Vagina (tissue), 2 donors: ENCODE results near the gene TMEM255B. TPM values are rescaled to one million over a fixed set of nuclear protein-coding genes. Genes with fewer than 3 reads are reported as not detected.

Experiments used
- DNase-seq, 2 donors: peaks; one replicate each; pipeline ENCODE4 v3.0.0-alpha.2; 2017; ENCODE audit errors: extremely low spot score in 2 of 2
- H3K27ac ChIP-seq: fragments of 200-600 bp; sonication (generic); one replicate; pipeline ENCODE4 v1.5.1; 2019
- H3K27me3 ChIP-seq: fragments of 200-600 bp; sonication (generic); one replicate; pipeline ENCODE4 v1.5.1; 2019
- H3K36me3 ChIP-seq, 2 donors: fragments of 200-600 bp; sonication (generic); one replicate each; pipeline ENCODE4 v1.5.1; 2017 to 2019
- H3K4me1 ChIP-seq: fragments of 200-600 bp; sonication (generic); one replicate; pipeline ENCODE4 v1.5.1; 2019
- H3K4me3 ChIP-seq, 2 donors: fragments of 200-600 bp; sonication (generic); 1 replicate in 1 of 2; 2 replicates in 1 of 2; pipeline ENCODE4 v1.5.1; 2016 to 2019
- H3K9me3 ChIP-seq: fragments of 200-600 bp; sonication (generic); one replicate; pipeline ENCODE4 v1.5.1; 2019
- CTCF ChIP-seq, 3 experiments: fragments of 450-650 bp in 2 of 3; fragments of 200-600 bp in 1 of 3; sonication (generic) in 1 of 3; IDR thresholded peaks; one replicate each; pipeline ENCODE4 v1.5.1; 2017 to 2019; ENCODE audit warnings: antibody characterized with exemption in 3 of 3, mild to moderate bottlenecking in 2 of 3, moderate library complexity in 2 of 3
- POLR2A ChIP-seq, 2 donors: fragments of 450-650 bp; IDR thresholded peaks; one replicate each; pipeline ENCODE4 v1.6.1; 2017; ENCODE audit warnings: antibody characterized with exemption in 2 of 2, mild to moderate bottlenecking in 2 of 2, moderate library complexity in 2 of 2
- POLR2AphosphoS5 ChIP-seq, 2 donors: sonication (generic); formaldehyde crosslinking; IDR thresholded peaks; one replicate each; pipeline ENCODE4 v1.9.0; 2017; ENCODE audit warnings: antibody characterized with exemption in 2 of 2, mild to moderate bottlenecking in 2 of 2, low read depth in 1 of 2; ENCODE audit not compliant: insufficient read depth in 1 of 2
- intact Hi-C: fragments of 100-400 bp; cut with DNase I; formaldehyde crosslinking; loops from one replicate; pipeline ENCODE4 v1.15.1; 2023
- total RNA-seq: library from RNA; depleted of rRNA; stranded (reverse); fragments of >200 nt; gene quantifications from one replicate; pipeline ENCODE4 v1.2.3, GENCODE V29; 2016

The TMEM255B gene
- total RNA-seq, 1 donor from 2014 or later: 6.4 TPM

DNA sequence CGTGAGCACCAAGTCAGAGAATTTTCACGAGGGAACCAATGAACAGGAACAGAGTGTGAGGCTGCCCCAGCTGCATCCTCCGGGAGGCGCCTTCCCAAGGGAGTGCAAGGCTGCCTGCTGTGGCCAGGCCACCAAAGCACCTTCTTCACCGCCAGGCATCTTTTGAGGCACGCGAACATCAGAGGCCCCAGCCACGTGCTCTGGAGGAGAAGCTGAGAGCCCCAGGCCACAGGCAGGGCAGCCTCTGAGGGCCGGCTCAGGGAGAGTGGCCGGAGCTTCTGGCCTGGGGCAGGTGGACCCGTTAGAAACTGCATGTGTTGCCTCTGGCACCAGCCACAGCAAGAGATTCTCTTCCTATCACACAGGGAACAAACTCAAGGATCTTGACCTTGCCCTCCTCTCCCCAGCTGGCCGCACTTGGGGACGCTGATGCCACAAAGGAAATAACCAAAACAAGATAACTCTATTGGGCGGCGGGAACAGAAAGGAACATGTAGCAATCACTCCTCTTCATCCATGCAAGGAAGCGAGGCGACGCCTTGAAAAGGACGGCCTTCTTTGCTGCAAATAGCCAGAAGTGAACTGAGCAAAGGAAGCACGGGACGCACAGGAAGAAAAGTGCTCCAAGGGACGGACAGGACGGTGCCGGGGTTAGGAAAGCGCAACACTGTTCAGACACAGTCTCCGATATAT lies 85.0 kb downstream of the TMEM255B start:
- Histone ChIP-seq H3K27ac (peak overlapping the region; percentile 1), H3K4me1 (peaks cover 78% of the 10 kb centered on the region), H3K9me3 (no peaks in the 10 kb centered on the region), H3K36me3 (peaks cover 0 to 29% of the 10 kb centered on the region in 2 donors), H3K27me3 (no peaks in the 10 kb centered on the region), H3K4me3 (no peak overlapping the region)
- intact Hi-C loops: no loop called here
- TF ChIP-seq POLR2A (IDR thresholded peaks at IDR 0.05) (no peak), POLR2AphosphoS5 (IDR thresholded peaks at IDR 0.05; ENCODE audit: insufficient read depth in 1 of 2, low read depth in 1 of 2) (no peak), CTCF (IDR thresholded peaks at IDR 0.05) (no peak)
- no peak for DNase-seq

DNA sequence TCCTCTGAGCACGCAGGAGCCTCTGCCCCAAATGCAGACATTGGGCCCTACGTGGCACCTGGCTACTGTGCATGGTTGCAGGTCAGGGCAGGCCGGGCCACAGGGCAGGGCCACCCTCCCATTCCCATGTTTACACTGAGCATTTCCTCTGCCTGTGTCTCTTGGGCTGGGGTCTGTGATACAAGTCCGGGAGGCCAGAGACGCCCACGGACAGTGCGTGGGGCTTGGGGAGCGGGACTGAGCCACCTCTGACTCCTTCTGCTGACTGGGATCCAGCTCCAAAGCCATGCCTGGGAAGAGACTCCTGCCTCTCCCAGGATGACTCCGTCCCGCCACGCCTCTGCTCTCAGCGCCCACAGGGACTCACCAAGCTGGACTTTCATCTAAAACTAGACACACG lies 86.0 kb downstream of the TMEM255B start:
- intact Hi-C loops: no loop called here
- Histone ChIP-seq H3K36me3 (peaks cover 0 to 29% of the 10 kb centered on the region in 2 donors), H3K4me1 (peaks cover 78% of the 10 kb centered on the region), H3K4me3 (no peak overlapping the region), H3K27me3 (no peaks in the 10 kb centered on the region), H3K27ac (peak overlapping the region; percentile 15), H3K9me3 (no peaks in the 10 kb centered on the region)
- no peak for DNase-seq
- TF ChIP-seq POLR2A (IDR thresholded peaks at IDR 0.05) (no peak), POLR2AphosphoS5 (IDR thresholded peaks at IDR 0.05; ENCODE audit: insufficient read depth in 1 of 2, low read depth in 1 of 2) (no peak), CTCF (IDR thresholded peaks at IDR 0.05) (no peak)

DNA sequence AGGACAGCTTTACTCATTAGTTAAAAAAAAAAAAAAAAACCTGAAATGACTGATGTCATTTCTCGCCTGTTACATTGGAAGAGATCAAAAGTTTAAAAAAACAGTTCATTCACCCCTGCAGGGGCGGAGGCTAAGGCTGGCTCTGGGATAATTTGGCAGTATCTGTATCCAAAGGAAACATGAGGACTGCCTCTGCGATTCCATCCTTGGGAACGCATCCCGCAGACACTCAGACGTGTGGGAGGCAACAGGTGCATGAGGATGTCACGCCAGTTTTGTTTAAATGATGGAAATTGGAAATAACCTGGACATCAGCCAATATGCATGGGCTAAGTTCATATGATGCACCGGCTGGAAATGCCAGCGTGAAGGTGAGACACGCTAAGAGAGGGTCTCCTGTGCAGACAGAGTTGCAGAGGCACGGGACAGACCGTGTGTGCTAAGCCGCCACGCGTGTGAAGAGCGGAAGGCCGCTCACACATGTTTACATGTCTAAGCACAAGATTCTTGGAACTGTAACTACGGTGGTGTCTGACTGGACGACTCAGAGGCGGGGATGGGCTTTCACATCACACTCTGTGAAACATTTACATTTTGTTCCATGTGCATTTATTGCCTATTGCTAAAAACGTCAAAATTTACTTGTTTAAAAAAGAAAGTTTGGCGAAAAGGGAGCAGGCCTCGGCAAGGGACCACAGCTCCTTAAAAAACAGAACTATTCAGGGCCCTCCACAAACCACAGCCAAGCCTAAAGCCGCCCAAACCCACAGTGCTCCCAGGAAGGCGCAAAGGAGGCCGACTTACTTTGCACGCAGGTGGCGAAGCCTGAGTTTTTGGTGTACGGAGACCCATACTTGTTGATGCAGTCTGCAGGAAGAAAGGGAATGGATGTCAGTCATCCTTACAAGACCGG lies 87.0 kb downstream of the TMEM255B start:
- intact Hi-C loops: no loop called here
- Histone ChIP-seq H3K27ac (no peak overlapping the region), H3K27me3 (no peaks in the 10 kb centered on the region), H3K9me3 (no peaks in the 10 kb centered on the region), H3K4me3 (no peak overlapping the region), H3K36me3 (peaks cover 0 to 29% of the 10 kb centered on the region in 2 donors), H3K4me1 (peaks cover 73% of the 10 kb centered on the region)
- TF ChIP-seq CTCF (IDR thresholded peaks at IDR 0.05) (no peak), POLR2A (IDR thresholded peaks at IDR 0.05) (no peak), POLR2AphosphoS5 (IDR thresholded peaks at IDR 0.05; ENCODE audit: insufficient read depth in 1 of 2, low read depth in 1 of 2) (no peak)
- no peak for DNase-seq

DNA sequence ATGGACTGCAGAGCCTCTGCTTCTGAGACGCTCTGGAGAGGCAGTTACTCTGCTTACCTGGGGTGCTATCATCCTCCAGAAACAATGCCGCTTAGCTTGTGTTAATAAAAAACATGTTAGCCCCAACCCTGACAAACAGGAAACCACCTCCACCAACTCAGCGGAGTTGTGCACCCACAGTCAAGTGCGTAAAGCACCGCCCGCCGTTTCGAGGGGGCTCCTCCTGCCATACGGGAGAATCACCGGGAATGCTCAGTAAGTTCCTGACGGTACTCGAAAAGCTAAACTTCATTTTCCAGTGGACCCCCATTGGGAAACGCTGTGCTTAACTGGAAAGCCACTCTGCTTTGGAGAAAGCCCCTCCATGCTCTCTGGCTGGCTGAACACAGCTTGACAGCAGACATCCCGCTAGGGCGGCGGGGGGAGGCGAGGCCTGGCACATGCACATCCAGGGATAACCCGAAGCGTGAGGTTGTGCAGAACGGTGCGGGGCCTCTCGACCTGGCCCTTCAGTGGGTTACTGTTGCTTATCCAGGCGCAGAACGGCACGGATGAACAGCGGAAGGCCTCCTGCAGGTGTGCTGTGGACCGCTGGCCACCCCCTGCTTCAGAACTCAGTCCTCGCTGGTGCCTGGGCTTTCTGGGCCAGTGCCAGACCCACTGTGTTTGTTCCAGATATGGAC lies 87.8 kb downstream of the TMEM255B start:
- no peaks in the 10 kb centered on the region for H3K27me3 ChIP-seq
- H3K4me1 ChIP-seq: peaks cover 69% of the 10 kb centered on the region
- H3K27ac ChIP-seq: no peak overlapping the region
- H3K36me3 ChIP-seq: peaks cover 0 to 29% of the 10 kb centered on the region in 2 donors
- no peak overlapping the region for H3K4me3 ChIP-seq
- TF ChIP-seq POLR2A (IDR thresholded peaks at IDR 0.05): no peak
- peak in 1 of 2 donors; percentile 31 for TF ChIP-seq POLR2AphosphoS5 (IDR thresholded peaks at IDR 0.05; ENCODE audit: insufficient read depth in 1 of 2, low read depth in 1 of 2)
- TF ChIP-seq CTCF (IDR thresholded peaks at IDR 0.05): no peak
- no peak for DNase-seq
- intact Hi-C loops: no loop called here
- no peaks in the 10 kb centered on the region for H3K9me3 ChIP-seq
